GM21529 (cell line): ENCODE data around the gene SLC19A1.

Source experiments
- ATAC-seq: cut with Tn5 transposase; IDR thresholded peaks from one replicate; pipeline ENCODE4 v1.9.1; 2021; ENCODE audit not compliant: unreplicated experiment

SLC19A1 gene

GRCh38 chr21:45521241-45521640, 21.0 kb downstream of the SLC19A1 start:
- no peak for ATAC-seq

- no peak for ATAC-seq
These were observed 23.1 kb downstream of the SLC19A1 start for GRCh38 chr21:45519182-45519581.

- no peak for ATAC-seq
These were observed 23.5 kb downstream of the SLC19A1 start for GRCh38 chr21:45518742-45519141.

GRCh38 chr21:45517249-45518065, 24.8 kb downstream of the SLC19A1 start:
- ATAC-seq, result no peak

GRCh38 chr21:45516671-45517151, 25.5 kb downstream of the SLC19A1 start:
- no peak for ATAC-seq

GRCh38 chr21:45516071-45516670, 26.1 kb downstream of the SLC19A1 start:
- no peak for ATAC-seq

GRCh38 chr21:45515241-45516061, 26.8 kb downstream of the SLC19A1 start:
- ATAC-seq, result no peak

- no peak for ATAC-seq
These were observed 27.8 kb downstream of the SLC19A1 start for GRCh38 chr21:45514311-45515021.

GRCh38 chr21:45513741-45514310, 28.4 kb downstream of the SLC19A1 start:
- no peak for ATAC-seq

- ATAC-seq, result no peak
These were observed 29.1 kb downstream of the SLC19A1 start for GRCh38 chr21:45513003-45513717.

- ATAC-seq, result no peak
These were observed 29.6 kb downstream of the SLC19A1 start for GRCh38 chr21:45512626-45513002.

GRCh38 chr21:45511661-45512431, 30.4 kb downstream of the SLC19A1 start:
- no peak for ATAC-seq

GRCh38 chr21:45511007-45511406, 31.2 kb downstream of the SLC19A1 start:
- no peak for ATAC-seq

GRCh38 chr21:45510466-45510955, 31.7 kb downstream of the SLC19A1 start:
- no peak for ATAC-seq

- no peak for ATAC-seq
These were observed 32.4 kb downstream of the SLC19A1 start for GRCh38 chr21:45509566-45510465.

- no peak for ATAC-seq
These were observed 33.4 kb downstream of the SLC19A1 start for GRCh38 chr21:45508607-45509565.
